Measurements from ENCODE around the gene CRLF1. TPM values are rescaled to one million over a fixed set of nuclear protein-coding genes. Genes with fewer than 3 reads are reported as not detected.

The CRLF1 gene
- total RNA-seq, 1 experiment from 2014 or later = 0.61 TPM

- H3K27me3 ChIP-seq (replicated peaks; ENCODE audit: control insufficient read depth, insufficient read depth, low read length) = no peaks in the 10 kb centered on the region
These were observed 47.9 kb upstream of the CRLF1 start for GRCh38 chr19:18654469-18654868.

GRCh38 chr19:18653853-18654252 is 47.3 kb upstream of the CRLF1 start:
- no peak overlapping the region for H3K4me3 ChIP-seq (ENCODE audit: low read depth, low read length)
- H3K36me3 Mint-ChIP-seq (ENCODE audit: insufficient read depth, unreplicated experiment) = peaks cover 5% of the 10 kb centered on the region
- intact Hi-C loops (cut with micrococcal nuclease; ENCODE audit: unreplicated experiment) = no loop called here
- H3K4me1 ChIP-seq = peaks cover 4% of the 10 kb centered on the region; the same call in 1 of the 2 replicates
- DNase-seq = no peak
- H3K4me1 Mint-ChIP-seq (ENCODE audit: low read depth, unreplicated experiment) = peaks cover 10% of the 10 kb centered on the region
- no peak overlapping the region for H3K4me3 Mint-ChIP-seq (ENCODE audit: unreplicated experiment)
- H3K27ac Mint-ChIP-seq (ENCODE audit: unreplicated experiment) = no peak overlapping the region
- no peaks in the 10 kb centered on the region for H3K27me3 ChIP-seq (replicated peaks; ENCODE audit: control insufficient read depth, insufficient read depth, low read length)
- BruUV-seq (replicated peaks) = no TSS peak
- peaks cover 6% of the 10 kb centered on the region for H3K9me3 Mint-ChIP-seq (ENCODE audit: unreplicated experiment)
- CTCF ChIA-PET = no interaction called here
- H3K9me3 ChIP-seq = no peaks in the 10 kb centered on the region
- H3K27me3 Mint-ChIP-seq (ENCODE audit: insufficient read depth, unreplicated experiment) = no peaks in the 10 kb centered on the region
- POLR2A ChIA-PET = no interaction called here
- TF ChIP-seq CTCF (IDR thresholded peaks at IDR 0.05; ENCODE audit: insufficient read depth in 1 of 2, low read depth in 1 of 2, low read length in 1 of 2, severe bottlenecking in 1 of 2, unreplicated experiment in 1 of 2) = no peak
- no peaks in the 10 kb centered on the region; the same call in 1 of the 2 replicates for H3K36me3 ChIP-seq (ENCODE audit: control insufficient read depth, insufficient read depth, low read length)

More at GRCh38 chr19:18654469-18654868, 47.9 kb upstream of the CRLF1 start:
- BruUV-seq (replicated peaks) = no TSS peak
- ChIA-PET CTCF (no interaction called here), POLR2A (no interaction called here)
- Mint-ChIP-seq H3K27ac (ENCODE audit: unreplicated experiment) (no peak overlapping the region), H3K36me3 (ENCODE audit: insufficient read depth, unreplicated experiment) (peaks cover 5% of the 10 kb centered on the region), H3K4me1 (ENCODE audit: low read depth, unreplicated experiment) (peaks cover 10% of the 10 kb centered on the region), H3K4me3 (ENCODE audit: unreplicated experiment) (no peak overlapping the region), H3K9me3 (ENCODE audit: unreplicated experiment) (peaks cover 6% of the 10 kb centered on the region), H3K27me3 (ENCODE audit: insufficient read depth, unreplicated experiment) (no peaks in the 10 kb centered on the region)
- peaks cover 4% of the 10 kb centered on the region; the same call in 1 of the 2 replicates for H3K4me1 ChIP-seq
- no peaks in the 10 kb centered on the region for H3K9me3 ChIP-seq
- H3K4me3 ChIP-seq (ENCODE audit: low read depth, low read length) = no peak overlapping the region
- DNase-seq = no peak
- TF ChIP-seq CTCF (IDR thresholded peaks at IDR 0.05; ENCODE audit: insufficient read depth in 1 of 2, low read depth in 1 of 2, low read length in 1 of 2, severe bottlenecking in 1 of 2, unreplicated experiment in 1 of 2) = no peak
- intact Hi-C loops (cut with micrococcal nuclease; ENCODE audit: unreplicated experiment) = no loop called here
- no peaks in the 10 kb centered on the region; the same call in 1 of the 2 replicates for H3K36me3 ChIP-seq (ENCODE audit: control insufficient read depth, insufficient read depth, low read length)

- H3K27me3 Mint-ChIP-seq (ENCODE audit: insufficient read depth, unreplicated experiment) = no peaks in the 10 kb centered on the region
- H3K27ac Mint-ChIP-seq (ENCODE audit: unreplicated experiment) = no peak overlapping the region
- no peak for DNase-seq
- H3K4me3 Mint-ChIP-seq (ENCODE audit: unreplicated experiment) = no peak overlapping the region
- no peaks in the 10 kb centered on the region for H3K9me3 ChIP-seq
- TF ChIP-seq CTCF (IDR thresholded peaks at IDR 0.05; ENCODE audit: insufficient read depth in 1 of 2, low read depth in 1 of 2, low read length in 1 of 2, severe bottlenecking in 1 of 2, unreplicated experiment in 1 of 2) = no peak
- BruUV-seq (replicated peaks) = no TSS peak
- H3K4me3 ChIP-seq (ENCODE audit: low read depth, low read length) = no peak overlapping the region
- no peaks in the 10 kb centered on the region; the same call in 1 of the 2 replicates for H3K36me3 ChIP-seq (ENCODE audit: control insufficient read depth, insufficient read depth, low read length)
- CTCF ChIA-PET = no interaction called here
- no peaks in the 10 kb centered on the region for H3K4me1 ChIP-seq
- peaks cover 5% of the 10 kb centered on the region for H3K36me3 Mint-ChIP-seq (ENCODE audit: insufficient read depth, unreplicated experiment)
- H3K4me1 Mint-ChIP-seq (ENCODE audit: low read depth, unreplicated experiment) = peaks cover under 1% of the 10 kb centered on the region
- H3K27me3 ChIP-seq (replicated peaks; ENCODE audit: control insufficient read depth, insufficient read depth, low read length) = no peaks in the 10 kb centered on the region
- POLR2A ChIA-PET = no interaction called here
- intact Hi-C loops (cut with micrococcal nuclease; ENCODE audit: unreplicated experiment) = no loop called here
- H3K9me3 Mint-ChIP-seq (ENCODE audit: unreplicated experiment) = peaks cover 6% of the 10 kb centered on the region
These were observed 45.1 kb upstream of the CRLF1 start for GRCh38 chr19:18651733-18652132.
